GM19023 (cell line): ENCODE results near the gene CHRNB2.

ENCODE experiments used
- ATAC-seq: cut with Tn5 transposase; IDR thresholded peaks from one replicate; pipeline ENCODE4 v1.9.1; 2021; ENCODE audit warnings: mild to moderate bottlenecking, moderate library complexity; ENCODE audit not compliant: unreplicated experiment

Gene CHRNB2

DNA sequence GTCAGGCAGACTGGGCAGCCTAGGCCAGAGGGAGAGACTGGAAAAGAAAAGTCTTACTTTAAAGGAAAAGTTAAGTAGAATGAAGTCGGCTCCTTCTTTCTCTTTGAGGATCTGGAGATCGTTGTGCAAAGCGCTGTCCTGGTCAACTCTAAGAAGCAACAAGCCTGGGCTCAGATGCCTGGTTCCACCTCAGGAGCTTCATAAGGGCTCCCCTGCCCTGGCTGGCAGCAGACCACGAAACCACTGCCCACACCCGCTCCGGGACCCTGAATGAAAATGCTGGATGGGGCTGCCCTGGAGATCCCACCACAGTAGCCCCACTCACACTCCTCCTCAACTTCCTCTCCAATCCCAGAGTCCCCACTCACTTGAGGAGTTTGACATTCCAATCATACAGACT is 15.5 kb upstream of the CHRNB2 start:
- no peak for ATAC-seq

DNA sequence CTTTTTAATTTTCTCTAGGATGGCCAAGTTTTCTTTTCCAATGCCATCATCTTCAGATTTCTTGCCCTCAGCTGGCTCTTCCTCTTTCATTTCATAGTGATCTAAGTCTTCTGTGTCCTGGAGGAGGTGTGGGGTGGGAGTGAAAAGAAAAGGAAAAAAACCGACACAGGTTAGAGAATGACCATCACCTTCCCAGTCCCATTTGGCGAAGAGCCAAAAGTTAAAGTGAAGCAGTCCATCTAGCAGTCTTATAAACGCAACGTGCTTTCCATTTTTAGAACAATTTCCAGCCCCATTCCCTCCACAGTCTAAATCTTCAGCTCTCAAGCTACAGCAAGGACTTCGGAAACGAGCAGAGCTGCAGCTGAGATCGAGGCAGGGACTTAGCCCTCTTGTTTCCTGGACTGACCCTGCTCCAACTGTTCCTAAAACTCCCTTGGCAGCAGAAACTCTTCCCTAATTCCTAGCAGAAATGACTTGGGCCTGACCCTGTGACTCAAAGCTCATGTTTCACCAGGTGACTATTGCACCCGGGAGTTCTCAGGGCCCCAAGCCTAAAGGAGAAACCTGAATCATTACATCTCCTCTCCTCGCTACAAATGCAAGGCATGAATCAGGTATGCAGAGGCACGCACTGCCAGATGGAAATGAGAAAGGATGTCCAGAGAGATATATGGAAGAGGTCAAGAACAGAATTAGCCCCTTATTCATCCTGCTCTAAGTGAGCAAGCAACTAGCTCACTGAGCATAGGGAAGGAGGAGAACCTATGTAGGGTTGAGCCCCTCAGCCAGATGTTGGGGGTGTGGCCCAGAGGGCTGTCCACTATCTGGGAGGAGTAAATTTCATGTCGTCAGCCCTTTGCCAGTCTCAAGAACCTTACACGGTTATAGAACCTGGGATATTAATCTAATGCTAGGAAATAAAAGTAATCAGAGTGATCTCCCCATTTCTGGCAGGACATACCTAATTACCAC is 14.2 kb upstream of the CHRNB2 start:
- no peak for ATAC-seq

DNA sequence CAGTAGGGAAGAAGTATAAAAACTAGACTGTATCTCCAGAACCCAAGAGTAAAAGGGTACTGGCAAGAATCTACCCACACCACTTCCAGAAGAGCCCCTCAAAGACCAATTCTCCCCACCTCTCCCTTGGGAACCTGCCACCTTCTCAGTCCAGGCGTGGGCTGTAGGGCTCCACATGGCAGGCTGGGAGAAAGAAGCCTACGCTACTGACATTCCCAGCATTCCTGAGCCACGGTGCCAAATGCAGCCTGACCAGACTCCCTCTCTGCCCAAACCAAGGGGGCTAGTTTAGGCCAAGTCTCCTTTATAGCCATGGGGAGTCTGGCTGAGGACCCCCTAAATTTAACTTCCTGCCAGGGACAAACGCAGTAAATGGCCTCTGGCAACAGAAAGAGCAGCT is 11.2 kb upstream of the CHRNB2 start:
- no peak for ATAC-seq

DNA sequence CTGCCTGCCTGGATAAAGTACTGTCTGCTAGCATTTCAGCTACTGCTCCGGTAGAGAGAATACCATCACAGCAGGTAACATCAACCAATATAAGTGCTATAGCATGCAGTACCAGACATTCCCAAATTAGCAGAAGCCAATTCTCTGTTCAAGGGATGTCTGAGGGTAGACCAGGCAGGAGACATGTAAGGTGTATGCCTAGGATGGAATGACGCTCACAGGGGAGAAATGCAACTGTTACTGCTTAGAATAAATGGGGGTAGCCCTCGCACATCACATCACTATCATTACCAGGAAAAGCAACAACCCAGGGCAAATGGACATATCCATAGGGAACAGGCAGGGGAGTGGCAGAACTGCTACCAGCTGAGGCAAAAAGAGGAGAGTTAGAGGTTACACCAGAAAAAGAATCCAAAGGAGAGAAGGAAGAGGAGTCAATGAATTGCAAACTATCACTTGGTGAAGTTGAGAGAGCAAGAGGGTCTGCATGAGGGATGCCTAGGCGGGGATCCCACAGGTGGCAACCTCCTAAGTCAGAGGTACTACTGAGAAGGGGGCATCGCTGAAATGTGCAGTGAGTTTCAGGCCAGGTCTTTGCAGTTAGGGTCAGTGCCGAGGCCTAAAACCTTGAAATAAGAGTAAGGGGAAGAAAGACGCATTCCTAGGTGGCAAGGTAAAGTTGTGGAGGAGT is 10.2 kb upstream of the CHRNB2 start:
- ATAC-seq, result no peak

DNA sequence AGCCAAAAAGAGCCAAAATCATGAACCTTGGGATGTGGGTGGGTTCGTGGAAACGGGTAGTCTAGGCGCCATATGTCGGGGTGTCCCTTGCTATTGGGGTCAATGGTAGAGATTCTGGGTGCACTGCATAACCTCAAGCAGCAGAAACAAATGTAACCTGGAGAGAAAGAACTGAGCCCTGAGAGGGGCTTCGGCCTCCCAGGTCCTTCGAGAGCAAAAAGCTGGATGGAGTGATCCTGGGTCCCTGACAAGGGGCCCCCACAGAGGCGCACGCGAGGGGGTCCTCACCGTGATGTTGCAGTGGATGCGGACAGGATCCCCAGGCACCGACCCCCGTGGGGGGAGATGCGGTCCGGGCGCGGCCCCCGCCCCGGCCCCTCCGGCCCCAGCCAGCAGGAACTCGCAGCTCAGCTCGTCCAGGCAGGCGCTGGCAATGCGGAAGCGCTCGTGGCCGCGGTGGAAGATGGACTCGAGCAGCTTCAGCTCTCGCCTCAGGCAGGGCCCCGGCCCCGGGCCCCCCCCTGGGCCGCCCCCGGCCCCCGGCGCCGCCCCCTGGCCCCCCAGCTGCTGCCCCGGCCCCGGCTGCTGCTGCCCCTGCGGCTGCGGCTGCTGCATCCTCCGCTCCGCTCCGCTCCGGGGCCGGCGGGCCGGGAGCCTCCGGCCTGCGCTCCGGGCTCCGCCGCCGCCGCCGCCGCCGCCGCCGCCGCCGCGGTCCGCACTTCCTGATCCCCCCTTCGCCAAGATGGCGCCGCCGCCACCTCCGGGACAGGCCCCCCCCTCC is 9.4 kb upstream of the CHRNB2 start, which contains the start of gene UBE2Q1:
Gene UBE2Q1 (minus strand): TSS at position 724 of the 781 bp plus-strand sequence. CDS start 109 bp downstream, at position 615.
- peak; percentile 13 for ATAC-seq

DNA sequence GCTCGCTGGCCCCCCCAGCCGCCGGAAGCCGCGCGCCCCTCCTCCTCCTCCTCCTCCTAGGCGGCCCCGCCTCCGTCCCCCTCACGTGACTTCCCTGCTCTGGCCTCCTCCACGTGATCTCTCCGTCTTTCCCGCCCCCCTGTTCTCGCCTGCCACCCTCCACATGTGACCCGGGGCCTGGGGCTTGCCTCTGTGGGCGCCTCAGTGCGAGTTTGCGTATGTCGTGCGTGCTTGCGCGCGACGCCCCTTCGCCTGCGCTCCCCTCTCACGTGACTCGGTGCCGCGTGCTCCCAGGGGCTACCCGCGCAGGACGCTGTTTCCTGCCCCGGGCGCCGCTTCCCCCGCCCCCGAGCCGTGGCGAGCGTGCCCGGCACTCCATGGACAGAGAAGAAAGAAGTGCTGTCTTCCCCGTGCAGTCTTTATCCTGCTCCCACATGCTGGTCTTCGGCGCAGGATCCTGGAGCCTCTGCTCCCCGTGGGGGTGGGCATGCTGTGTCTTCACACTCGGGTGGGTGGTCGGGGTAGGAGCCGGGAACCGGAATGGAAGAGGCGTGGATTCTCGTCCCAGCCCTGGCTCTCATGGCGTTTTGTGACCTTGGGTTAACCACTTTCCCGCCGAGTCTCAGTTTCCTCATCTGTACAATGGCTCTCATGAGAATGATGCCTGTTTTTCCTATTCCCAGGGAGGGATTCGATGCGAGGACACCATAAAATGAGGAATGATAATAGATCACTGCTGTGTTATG is 8.7 kb upstream of the CHRNB2 start:
- peak; percentile 90 for ATAC-seq

DNA sequence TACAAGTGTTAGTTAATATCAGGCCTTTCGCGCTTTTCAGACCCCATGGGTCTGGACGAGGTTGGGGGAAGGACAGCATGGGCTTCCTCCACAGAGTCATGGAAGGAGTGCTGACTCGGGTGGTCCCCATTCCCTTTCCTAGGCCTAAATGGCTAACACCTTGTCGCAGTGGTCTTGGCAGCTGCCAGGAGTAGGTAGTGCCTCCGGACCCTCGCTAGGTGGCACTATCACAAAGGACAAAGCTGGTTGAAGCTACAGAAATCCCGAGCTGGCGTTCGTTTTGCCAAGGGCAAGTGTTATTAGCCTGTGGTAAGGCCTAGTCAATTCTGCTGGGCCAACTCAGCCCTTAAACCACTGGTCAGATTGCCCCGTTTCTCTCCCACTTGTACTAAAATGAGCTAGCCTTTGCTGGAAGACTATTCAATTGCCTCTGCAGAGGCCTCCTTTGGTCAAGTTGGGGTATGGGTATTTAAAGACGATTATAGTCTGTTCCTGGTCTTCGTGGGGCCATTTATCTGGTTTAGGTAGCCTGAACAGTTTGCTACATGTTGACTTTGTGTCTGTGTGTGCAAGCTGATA is 8.0 kb upstream of the CHRNB2 start:
- peak; percentile 28 for ATAC-seq

DNA sequence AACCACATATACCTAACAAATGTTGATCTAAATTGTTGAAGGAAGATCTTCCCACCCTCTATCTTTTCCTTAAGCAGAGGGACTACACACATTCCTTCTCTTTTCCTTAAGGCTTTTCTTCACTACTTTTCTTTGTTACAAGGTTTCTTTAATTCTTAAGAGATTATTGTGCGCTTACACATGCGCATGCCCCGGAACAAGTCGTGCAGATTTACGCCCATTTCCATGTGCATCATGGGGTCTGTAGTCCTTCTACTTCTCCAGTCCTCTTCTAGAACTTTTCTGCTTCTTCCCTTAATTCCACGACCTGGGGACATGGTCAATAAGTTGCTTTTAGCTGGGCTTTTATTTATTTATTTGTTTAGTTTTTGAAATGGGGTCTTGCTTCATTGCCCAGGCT is 1.7 kb upstream of the CHRNB2 start:
- ATAC-seq, result no peak

DNA sequence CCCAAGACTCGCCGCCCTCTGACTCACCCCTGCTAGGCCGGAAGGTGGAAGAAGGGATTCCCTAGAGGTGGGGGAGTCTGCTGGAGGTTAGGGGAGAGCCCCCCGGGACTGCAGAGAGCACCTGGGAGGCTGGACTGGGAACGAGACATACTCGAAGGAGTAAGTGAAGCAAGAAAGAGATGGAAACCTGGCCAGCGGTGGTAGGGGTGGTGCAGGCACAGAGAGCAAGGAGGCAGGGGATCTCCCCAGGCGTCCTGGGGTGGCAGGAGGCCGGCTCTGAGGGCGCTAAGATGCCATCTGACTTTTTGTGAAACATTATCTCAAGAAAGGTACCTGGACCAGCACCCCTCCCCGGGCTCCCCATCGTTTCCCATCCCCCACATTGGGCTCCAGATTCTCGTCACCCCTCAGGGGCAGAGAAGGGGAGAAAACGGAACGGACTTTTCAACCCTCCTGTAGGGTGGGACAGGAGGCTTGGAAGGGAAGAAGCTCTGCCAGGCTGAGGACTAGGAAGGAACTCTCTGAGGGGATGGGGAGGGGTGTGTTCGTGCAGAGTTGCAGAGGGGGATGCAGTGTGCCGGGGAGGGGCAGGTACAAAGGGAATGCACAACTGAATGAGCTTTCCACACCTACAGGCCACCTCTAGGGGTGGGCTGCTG is 708 bp downstream of the CHRNB2 start:
- no peak for ATAC-seq

DNA sequence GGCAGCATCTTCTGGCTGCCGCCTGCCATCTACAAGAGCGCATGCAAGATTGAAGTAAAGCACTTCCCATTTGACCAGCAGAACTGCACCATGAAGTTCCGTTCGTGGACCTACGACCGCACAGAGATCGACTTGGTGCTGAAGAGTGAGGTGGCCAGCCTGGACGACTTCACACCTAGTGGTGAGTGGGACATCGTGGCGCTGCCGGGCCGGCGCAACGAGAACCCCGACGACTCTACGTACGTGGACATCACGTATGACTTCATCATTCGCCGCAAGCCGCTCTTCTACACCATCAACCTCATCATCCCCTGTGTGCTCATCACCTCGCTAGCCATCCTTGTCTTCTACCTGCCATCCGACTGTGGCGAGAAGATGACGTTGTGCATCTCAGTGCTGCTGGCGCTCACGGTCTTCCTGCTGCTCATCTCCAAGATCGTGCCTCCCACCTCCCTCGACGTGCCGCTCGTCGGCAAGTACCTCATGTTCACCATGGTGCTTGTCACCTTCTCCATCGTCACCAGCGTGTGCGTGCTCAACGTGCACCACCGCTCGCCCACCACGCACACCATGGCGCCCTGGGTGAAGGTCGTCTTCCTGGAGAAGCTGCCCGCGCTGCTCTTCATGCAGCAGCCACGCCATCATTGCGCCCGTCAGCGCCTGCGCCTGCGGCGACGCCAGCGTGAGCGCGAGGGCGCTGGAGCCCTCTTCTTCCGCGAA is 3.8 kb downstream of the CHRNB2 start:
- no peak for ATAC-seq

DNA sequence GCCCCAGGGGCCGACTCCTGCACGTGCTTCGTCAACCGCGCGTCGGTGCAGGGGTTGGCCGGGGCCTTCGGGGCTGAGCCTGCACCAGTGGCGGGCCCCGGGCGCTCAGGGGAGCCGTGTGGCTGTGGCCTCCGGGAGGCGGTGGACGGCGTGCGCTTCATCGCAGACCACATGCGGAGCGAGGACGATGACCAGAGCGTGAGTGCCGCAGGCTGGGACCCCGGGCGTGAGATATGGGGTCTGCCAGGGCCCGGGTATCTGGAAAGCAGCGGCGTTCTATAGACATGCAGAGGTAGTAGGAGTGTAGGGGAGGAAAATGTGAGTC is 4.3 kb downstream of the CHRNB2 start:
- ATAC-seq, result no peak

DNA sequence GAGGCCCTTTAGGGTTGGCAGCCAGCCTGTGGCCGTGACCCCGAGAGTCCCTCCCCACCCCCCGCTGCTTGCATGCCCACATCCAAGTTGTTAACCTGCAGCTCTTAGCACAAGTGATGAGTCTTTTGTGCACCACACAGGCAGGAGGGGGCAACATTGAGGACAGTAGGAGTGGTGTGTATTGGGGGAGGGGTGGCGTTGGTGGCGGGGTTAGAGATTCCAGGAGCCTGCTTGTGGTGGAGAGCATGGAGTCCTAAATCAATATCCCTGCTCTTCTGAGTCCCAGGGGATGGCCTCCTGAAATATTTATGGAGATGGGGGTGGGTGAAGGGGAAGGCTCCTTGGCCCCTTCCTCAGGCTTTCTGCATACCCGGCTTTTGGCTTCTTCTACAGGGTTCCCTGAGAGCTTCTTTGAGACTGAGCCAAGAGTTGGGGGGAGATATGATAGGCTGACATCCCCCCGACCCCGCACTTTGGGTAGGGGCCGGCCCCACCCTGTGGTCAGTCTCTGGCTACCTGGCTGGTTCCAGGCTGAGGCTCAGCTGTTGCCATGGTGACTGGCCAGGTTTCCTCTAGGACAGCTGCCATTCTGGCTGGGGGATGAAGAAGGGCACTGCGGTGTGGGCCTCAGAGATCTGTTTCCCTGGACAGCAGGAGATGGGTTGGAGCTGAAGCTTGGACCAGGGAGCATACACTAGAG is 5.0 kb downstream of the CHRNB2 start:
- no peak for ATAC-seq

DNA sequence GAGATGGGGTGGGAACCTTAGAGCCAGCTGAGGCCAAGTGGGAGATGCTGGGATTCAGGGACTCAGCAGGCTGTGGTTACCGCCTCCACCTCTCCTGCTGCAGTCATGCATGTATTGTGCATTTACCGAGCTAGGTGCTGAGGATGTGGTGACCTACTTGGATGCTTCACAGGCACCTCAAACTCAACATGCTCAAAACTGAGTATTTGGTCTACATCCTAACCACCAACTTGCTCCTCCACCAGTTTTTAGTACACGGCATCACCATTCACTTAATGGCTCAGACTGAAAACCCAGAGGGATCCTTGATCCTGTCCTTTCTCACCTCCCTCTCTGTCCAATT is 5.6 kb downstream of the CHRNB2 start:
- ATAC-seq, result no peak

DNA sequence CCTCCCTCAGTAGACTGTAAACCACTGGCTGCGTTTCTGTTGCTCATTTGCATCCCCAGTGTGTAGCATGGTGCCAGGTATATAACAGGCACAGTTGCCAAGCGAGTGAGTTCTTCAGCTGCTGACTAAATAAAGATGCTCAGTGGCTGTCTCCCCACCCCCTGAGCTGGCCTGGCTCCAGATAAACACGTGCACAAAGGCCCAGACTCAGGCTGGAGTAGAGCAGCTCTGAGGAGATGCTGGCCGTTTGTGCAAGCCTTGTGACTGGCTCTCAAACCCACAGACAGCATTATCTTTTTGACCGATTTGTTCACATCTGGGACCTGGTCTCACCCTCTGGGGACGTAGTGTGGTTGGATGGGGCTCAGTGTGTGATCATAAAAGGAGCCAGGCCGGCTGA is 7.1 kb downstream of the CHRNB2 start:
- ATAC-seq, result no peak

DNA sequence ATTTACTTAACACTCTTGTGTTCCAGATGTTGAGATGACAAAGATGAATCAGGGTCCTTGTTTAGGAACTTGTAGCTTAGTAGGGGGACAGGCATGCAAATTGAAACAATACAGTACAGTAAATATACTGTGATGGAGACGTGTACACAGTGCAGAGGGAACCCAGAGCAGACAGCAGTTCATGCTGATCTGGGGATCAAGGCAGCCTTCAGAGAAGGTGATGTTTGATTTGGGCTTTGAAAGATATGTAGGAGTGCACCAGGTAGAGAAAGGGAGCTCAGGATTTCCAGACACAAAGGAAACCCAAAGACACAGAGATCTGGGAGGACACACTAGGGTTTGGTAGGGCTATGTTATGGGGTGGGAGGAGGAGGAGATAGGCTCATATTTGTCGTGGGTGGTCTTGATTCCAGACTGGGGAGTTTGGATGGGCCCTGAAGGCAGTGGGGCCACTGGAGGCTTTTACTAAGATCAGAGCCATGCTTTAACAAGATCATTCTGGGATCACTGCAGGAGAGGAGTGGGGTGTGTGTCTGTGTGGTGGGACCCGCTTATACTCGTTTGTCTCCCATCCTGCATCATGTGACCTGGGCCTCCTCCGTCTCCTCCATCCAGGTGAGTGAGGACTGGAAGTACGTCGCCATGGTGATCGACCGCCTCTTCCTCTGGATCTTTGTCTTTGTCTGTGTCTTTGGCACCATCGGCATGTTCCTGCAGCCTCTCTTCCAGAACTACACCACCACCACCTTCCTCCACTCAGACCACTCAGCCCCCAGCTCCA is 7.8 kb downstream of the CHRNB2 start:
- ATAC-seq, result no peak

DNA sequence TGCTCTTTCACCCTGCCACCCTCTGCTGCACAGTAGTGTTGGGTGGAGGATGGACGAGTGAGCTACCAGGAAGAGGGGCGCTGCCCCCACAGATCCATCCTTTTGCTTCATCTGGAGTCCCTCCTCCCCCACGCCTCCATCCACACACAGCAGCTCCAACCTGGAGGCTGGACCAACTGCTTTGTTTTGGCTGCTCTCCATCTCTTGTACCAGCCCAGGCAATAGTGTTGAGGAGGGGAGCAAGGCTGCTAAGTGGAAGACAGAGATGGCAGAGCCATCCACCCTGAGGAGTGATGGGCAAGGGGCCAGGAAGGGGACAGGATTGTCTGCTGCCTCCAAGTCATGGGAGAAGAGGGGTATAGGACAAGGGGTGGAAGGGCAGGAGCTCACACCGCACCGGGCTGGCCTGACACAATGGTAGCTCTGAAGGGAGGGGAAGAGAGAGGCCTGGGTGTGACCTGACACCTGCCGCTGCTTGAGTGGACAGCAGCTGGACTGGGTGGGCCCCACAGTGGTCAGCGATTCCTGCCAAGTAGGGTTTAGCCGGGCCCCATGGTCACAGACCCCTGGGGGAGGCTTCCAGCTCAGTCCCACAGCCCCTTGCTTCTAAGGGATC is 8.5 kb downstream of the CHRNB2 start:
- ATAC-seq, result no peak

DNA sequence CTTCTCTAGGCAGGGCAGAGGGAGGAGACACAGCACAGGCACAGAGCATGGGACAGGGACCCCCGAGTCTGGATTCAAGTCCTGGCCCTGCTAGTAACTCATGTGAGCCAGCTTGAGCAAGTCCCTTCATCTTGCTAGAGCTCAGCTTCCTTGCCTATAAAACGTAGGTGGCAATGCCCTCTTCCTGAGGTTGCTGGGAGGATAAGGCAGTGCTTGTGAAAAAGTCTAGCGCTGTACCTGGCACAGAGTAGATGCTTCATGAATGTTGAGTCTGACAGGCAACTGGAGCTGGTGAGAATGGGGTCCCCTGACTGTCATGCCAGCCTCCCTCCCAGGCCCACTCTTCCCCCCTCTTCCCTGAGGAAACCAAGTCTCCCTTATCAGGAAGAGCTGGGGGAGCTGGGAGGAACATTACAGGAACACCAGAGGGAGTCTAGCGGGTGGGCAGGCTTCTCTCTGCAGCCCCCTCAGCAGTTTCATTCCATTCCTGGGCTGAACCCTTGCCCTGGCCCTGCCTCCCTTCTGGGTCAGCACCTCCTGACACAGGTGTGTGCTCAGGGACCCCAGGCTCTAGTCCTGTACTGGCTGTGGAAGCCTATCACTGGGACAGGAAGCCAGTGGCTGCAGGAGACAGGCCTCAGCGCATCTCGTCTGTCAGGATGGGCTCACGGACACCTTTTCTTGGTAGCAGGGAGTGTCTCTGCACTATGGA is 9.9 kb downstream of the CHRNB2 start:
- ATAC-seq, result no peak
